KMS-11 (cell line): ENCODE data around the gene PEA15.

Experiments used
- H2AFZ ChIP-seq: fragments of 200-600 bp; sonication (generic); 2 replicates; pipeline ENCODE4 v1.6.1; 2016; ENCODE audit warnings: antibody characterized with exemption, mixed run types, low read depth
- H3K27ac ChIP-seq: fragments of 200-600 bp; sonication (generic); 2 replicates; pipeline ENCODE4 v1.6.1; 2016; ENCODE audit warnings: mild to moderate bottlenecking, mixed run types
- H3K27me3 ChIP-seq: fragments of 200-600 bp; sonication (generic); 2 replicates; pipeline ENCODE4 v1.6.1; 2017; ENCODE audit warnings: mild to moderate bottlenecking, low read depth, mixed run types, moderate library complexity; ENCODE audit not compliant: insufficient read depth
- H3K36me3 ChIP-seq: fragments of 200-600 bp; sonication (generic); 2 replicates; pipeline ENCODE4 v1.6.1; 2017; ENCODE audit warnings: mild to moderate bottlenecking, mixed run types; ENCODE audit not compliant: insufficient read depth
- H3K4me1 ChIP-seq: fragments of 200-600 bp; sonication (generic); 2 replicates; pipeline ENCODE4 v1.6.1; 2016; ENCODE audit warnings: mild to moderate bottlenecking, low read depth, mixed run types; ENCODE audit not compliant: poor library complexity, severe bottlenecking
- H3K4me2 ChIP-seq: fragments of 200-600 bp; sonication (generic); 2 replicates; pipeline ENCODE4 v1.7.0; 2016; ENCODE audit warnings: mild to moderate bottlenecking, mixed run types
- H3K4me3 ChIP-seq: fragments of 200-600 bp; sonication (generic); IDR thresholded peaks from 2 replicates; pipeline ENCODE4 v1.6.1; 2017; ENCODE audit warnings: low read depth, low read length, mixed read lengths; ENCODE audit not compliant: insufficient read depth
- H3K79me2 ChIP-seq: fragments of 200-600 bp; sonication (generic); 2 replicates; pipeline ENCODE4 v1.6.1; 2016; ENCODE audit warnings: low read depth, mixed run types; ENCODE audit not compliant: insufficient read depth
- H3K9ac ChIP-seq: fragments of 200-600 bp; sonication (generic); 2 replicates; pipeline ENCODE4 v1.6.1; 2016; ENCODE audit warnings: mild to moderate bottlenecking, mixed run types
- H4K20me1 ChIP-seq: fragments of 200-600 bp; sonication (generic); 2 replicates; pipeline ENCODE4 v1.6.1; 2016; ENCODE audit warnings: mild to moderate bottlenecking, mixed run types; ENCODE audit not compliant: insufficient read depth
- CTCF ChIP-seq: fragments of 200-600 bp; sonication (generic); conservative IDR thresholded peaks from 2 replicates; pipeline ENCODE4 v1.6.1; 2017; ENCODE audit warnings: low read depth, mild to moderate bottlenecking, antibody characterized with exemption, low read length, moderate library complexity, mixed read lengths

The PEA15 gene

DNA sequence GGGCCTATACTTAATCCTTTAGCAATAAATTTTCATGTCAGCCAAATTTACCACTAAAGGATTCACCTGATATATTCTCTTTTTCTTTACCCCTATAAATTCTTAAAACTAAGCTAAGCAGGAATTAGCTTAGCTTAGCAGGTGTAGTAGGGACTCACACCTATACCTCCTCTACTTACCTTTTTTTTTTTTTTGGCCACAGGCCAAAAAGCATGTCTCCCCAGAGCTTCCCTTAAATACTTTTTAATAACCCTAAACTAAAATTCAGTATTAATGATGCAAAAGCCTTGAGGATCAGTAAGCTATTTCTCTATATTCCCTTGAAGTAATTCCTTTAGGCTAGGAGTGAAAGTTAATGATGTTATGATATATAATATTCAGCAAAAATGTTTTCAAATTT, 23.2 kb downstream of the PEA15 start:
- Histone ChIP-seq H3K4me3 (no peak overlapping the region), H3K4me2 (no peak overlapping the region), H3K4me1 (peaks cover 9% of the 10 kb centered on the region), H3K79me2 (no peaks in the 10 kb centered on the region), H4K20me1 (no peaks in the 10 kb centered on the region), H2AFZ (no peak overlapping the region), H3K36me3 (peaks cover 27% of the 10 kb centered on the region; the same call in 1 of the 2 replicates), H3K9ac (no peak overlapping the region), H3K27me3 (no peaks in the 10 kb centered on the region), H3K27ac (no peak overlapping the region)
- TF ChIP-seq CTCF = no peak

DNA sequence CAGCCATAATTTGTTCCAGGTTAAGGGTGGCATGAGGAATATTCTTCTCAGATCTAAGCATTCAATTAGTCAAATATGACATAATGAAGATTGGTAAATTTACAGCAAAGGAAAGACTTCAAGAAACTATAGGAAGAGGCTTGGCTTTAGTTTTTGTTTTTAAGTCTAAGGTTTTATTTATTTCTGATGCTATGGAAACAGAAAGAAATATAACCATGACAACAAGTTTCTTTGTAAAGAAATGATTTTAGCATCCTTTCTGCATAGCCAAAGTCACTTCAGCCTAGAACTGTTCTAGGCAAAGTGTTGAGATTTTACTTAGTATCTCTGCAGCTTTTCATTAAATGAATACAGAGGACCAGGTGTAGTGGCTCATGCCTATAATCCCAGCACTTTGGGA, 27.7 kb downstream of the PEA15 start:
- H3K9ac ChIP-seq = no peak overlapping the region
- H3K27me3 ChIP-seq = no peaks in the 10 kb centered on the region
- H3K4me2 ChIP-seq = no peak overlapping the region
- no peaks in the 10 kb centered on the region for H3K79me2 ChIP-seq
- H3K27ac ChIP-seq = no peak overlapping the region
- no peaks in the 10 kb centered on the region for H4K20me1 ChIP-seq
- H2AFZ ChIP-seq = no peak overlapping the region
- peaks cover 37% of the 10 kb centered on the region; the same call in 1 of the 2 replicates for H3K36me3 ChIP-seq
- no peak overlapping the region for H3K4me3 ChIP-seq
- H3K4me1 ChIP-seq = peaks cover 17% of the 10 kb centered on the region
- no peak for TF ChIP-seq CTCF

GRCh38 chr1:160236806-160237205, 31.6 kb downstream of the PEA15 start:
- Histone ChIP-seq H3K4me2 (peak overlapping the region; percentile 0; the same call in 1 of the 2 replicates), H3K36me3 (peaks cover 25% of the 10 kb centered on the region; the same call in 1 of the 2 replicates), H3K27me3 (no peaks in the 10 kb centered on the region), H3K4me1 (peaks cover 35% of the 10 kb centered on the region), H3K79me2 (no peaks in the 10 kb centered on the region), H3K27ac (no peak overlapping the region), H4K20me1 (no peaks in the 10 kb centered on the region), H3K9ac (no peak overlapping the region), H3K4me3 (no peak overlapping the region), H2AFZ (no peak overlapping the region)
- no peak for TF ChIP-seq CTCF

DNA sequence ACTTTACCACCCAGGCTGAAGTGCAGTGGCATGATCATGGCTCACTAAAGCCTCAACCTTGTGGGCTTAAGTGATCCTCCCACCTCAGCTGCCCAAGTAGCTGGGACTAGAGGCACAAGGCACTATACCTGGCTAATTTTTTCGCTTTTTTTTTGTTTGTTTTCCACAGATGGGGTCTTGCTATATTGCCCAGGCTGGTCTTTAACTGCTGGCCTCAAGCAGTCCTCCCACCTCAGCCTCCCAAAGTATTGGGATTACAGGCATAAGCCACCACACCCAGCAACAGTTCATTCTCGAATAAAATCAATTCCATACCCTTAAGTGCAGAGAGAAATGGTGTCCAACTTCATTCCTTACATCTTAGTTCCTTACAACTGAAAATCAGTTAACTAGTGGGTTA, 32.4 kb downstream of the PEA15 start:
- no peaks in the 10 kb centered on the region for H3K27me3 ChIP-seq
- no peak overlapping the region for H2AFZ ChIP-seq
- peak overlapping the region; percentile 36; the same call in 1 of the 2 replicates for H3K27ac ChIP-seq
- no peaks in the 10 kb centered on the region for H4K20me1 ChIP-seq
- no peak overlapping the region for H3K9ac ChIP-seq
- no peak for TF ChIP-seq CTCF
- H3K4me1 ChIP-seq = peaks cover 35% of the 10 kb centered on the region
- H3K4me3 ChIP-seq = no peak overlapping the region
- peak overlapping the region; percentile 35; the same call in 1 of the 2 replicates for H3K4me2 ChIP-seq
- H3K36me3 ChIP-seq = peaks cover 25% of the 10 kb centered on the region; the same call in 1 of the 2 replicates
- H3K79me2 ChIP-seq = no peaks in the 10 kb centered on the region
